HEK293 (cell line): ENCODE results near the gene DDX51.

Experiments used
- CTCF ChIA-PET: fragments of 350-600 bp; formaldehyde crosslinking; extraction: SDS; loops from one replicate; lab custom pipeline; 2021; ENCODE audit warnings: antibody characterized with exemption; lab: Yijun Ruan, JAX
- POLR2A ChIA-PET: fragments of 300-600 bp; formaldehyde crosslinking; extraction: SDS; loops from one replicate; lab custom pipeline; 2020; ENCODE audit warnings: antibody characterized with exemption, inconsistent platforms; lab: Yijun Ruan, JAX
- H3K27ac ChIP-seq: fragments of 200-500 bp; sonication (Bioruptor generic); 2 replicates; pipeline ENCODE4 v1.5.1; 2014; ENCODE audit warnings: low read depth, low read length, control low read depth, inconsistent platforms; ENCODE audit errors: extremely low read depth
- H3K36me3 ChIP-seq, 2 experiments: fragments of 200-500 bp in 1 of 2; sonication (Bioruptor generic) in 1 of 2; 1 replicate in 1 of 2; 2 replicates in 1 of 2; pipeline ENCODE4 v1.5.1; 2014 to 2017; ENCODE audit warnings: inconsistent platforms in 2 of 2, low read length in 2 of 2; ENCODE audit not compliant: control insufficient read depth in 2 of 2, insufficient read depth in 1 of 2
- H3K4me1 ChIP-seq: fragments of 200-500 bp; sonication (Bioruptor generic); 2 replicates; pipeline ENCODE4 v1.5.1; 2014; ENCODE audit warnings: mild to moderate bottlenecking, low read length, inconsistent platforms; ENCODE audit not compliant: control insufficient read depth, insufficient read depth
- H3K4me3 ChIP-seq: 2 replicates; pipeline ENCODE4 v1.5.1; 2011; ENCODE audit warnings: low read depth, mild to moderate bottlenecking, control low read depth, low read length, moderate library complexity
- H3K9me3 ChIP-seq: fragments of 200-500 bp; sonication (Bioruptor generic); 2 replicates; pipeline ENCODE4 v1.5.1; 2014; ENCODE audit warnings: low read depth, low read length, inconsistent platforms; ENCODE audit not compliant: control insufficient read depth, insufficient read depth
- EGR2 ChIP-seq: fragments of 450-650 bp; formaldehyde crosslinking; IDR thresholded peaks from 2 replicates; pipeline ENCODE4 v1.5.1; 2016; ENCODE audit warnings: low read depth, missing biosample characterization, missing genetic modification characterization
- SETDB1 ChIP-seq: IDR thresholded peaks from one replicate; pipeline ENCODE4 v1.6.1; 2017; ENCODE audit warnings: mild to moderate bottlenecking, low read length, moderate library complexity, mixed read lengths; ENCODE audit not compliant: insufficient read length
- SP2 ChIP-seq: fragments of 450-650 bp; formaldehyde crosslinking; IDR thresholded peaks from 2 replicates; pipeline ENCODE4 v1.5.1; 2016; ENCODE audit warnings: missing biosample characterization, missing genetic modification characterization
- TRIM28 ChIP-seq: IDR thresholded peaks from 2 replicates; pipeline ENCODE4 v1.6.1; 2011; ENCODE audit warnings: low read length, control low read depth, borderline replicate concordance
- ZBTB1 ChIP-seq: fragments of 450-650 bp; formaldehyde crosslinking; IDR thresholded peaks from 2 replicates; pipeline ENCODE4 v1.5.1; 2016; ENCODE audit warnings: missing biosample characterization, missing genetic modification characterization
- ZBTB17 ChIP-seq: fragments of 450-650 bp; formaldehyde crosslinking; IDR thresholded peaks from 2 replicates; pipeline ENCODE4 v1.5.1; 2016; ENCODE audit warnings: missing biosample characterization, missing genetic modification characterization
- ZBTB21 ChIP-seq: fragments of 450-650 bp; formaldehyde crosslinking; IDR thresholded peaks from 2 replicates; pipeline ENCODE4 v1.5.1; 2017; ENCODE audit warnings: missing biosample characterization, missing genetic modification characterization
- ZBTB48 ChIP-seq: fragments of 450-650 bp; formaldehyde crosslinking; IDR thresholded peaks from 2 replicates; pipeline ENCODE4 v1.5.1; 2016; ENCODE audit warnings: missing biosample characterization, missing genetic modification characterization
- ZIC2 ChIP-seq: fragments of 450-650 bp; formaldehyde crosslinking; IDR thresholded peaks from 2 replicates; pipeline ENCODE4 v1.5.1; 2016; ENCODE audit warnings: missing biosample characterization, missing genetic modification characterization
- ZNF121 ChIP-seq: fragments of 450-650 bp; formaldehyde crosslinking; IDR thresholded peaks from 2 replicates; pipeline ENCODE4 v1.5.1; 2016; ENCODE audit warnings: missing biosample characterization, missing genetic modification characterization
- ZNF223 ChIP-seq: fragments of 450-650 bp; formaldehyde crosslinking; IDR thresholded peaks from 2 replicates; pipeline ENCODE4 v1.5.1; 2016; ENCODE audit warnings: missing biosample characterization, missing genetic modification characterization
- ZNF274 ChIP-seq, 2 experiments: fragments of 200-500 bp in 1 of 2; fragments of 450-650 bp in 1 of 2; sonication (Bioruptor generic) in 1 of 2; formaldehyde crosslinking in 1 of 2; IDR thresholded peaks; 2 replicates each; pipeline versions ENCODE4 v1.5.1 to v1.6.1; 2014 to 2016; ENCODE audit warnings: borderline replicate concordance in 1 of 2, inconsistent platforms in 1 of 2, low read length in 1 of 2, missing biosample characterization in 1 of 2, missing genetic modification characterization in 1 of 2
- ZNF37A ChIP-seq: fragments of 450-650 bp; IDR thresholded peaks from 2 replicates; pipeline ENCODE4 v1.5.1; 2018; ENCODE audit warnings: missing biosample characterization, missing genetic modification characterization
- ZNF501 ChIP-seq: fragments of 450-650 bp; formaldehyde crosslinking; IDR thresholded peaks from 2 replicates; pipeline ENCODE4 v1.5.1; 2016; ENCODE audit warnings: missing biosample characterization, missing genetic modification characterization
- ZNF518A ChIP-seq: fragments of 450-650 bp; formaldehyde crosslinking; conservative IDR thresholded peaks from 2 replicates; pipeline ENCODE4 v1.5.1; 2016; ENCODE audit warnings: low read depth, missing biosample characterization, missing genetic modification characterization
- ZNF548 ChIP-seq: fragments of 450-650 bp; formaldehyde crosslinking; IDR thresholded peaks from 2 replicates; pipeline ENCODE4 v1.5.1; 2016; ENCODE audit warnings: missing biosample characterization, missing genetic modification characterization
- ZNF558 ChIP-seq: fragments of 450-650 bp; formaldehyde crosslinking; IDR thresholded peaks from 2 replicates; pipeline ENCODE4 v1.5.1; 2016; ENCODE audit warnings: missing biosample characterization, missing genetic modification characterization
- ZNF596 ChIP-seq: fragments of 450-650 bp; IDR thresholded peaks from 2 replicates; pipeline ENCODE4 v1.5.0; 2018; ENCODE audit warnings: missing biosample characterization, mild to moderate bottlenecking, missing genetic modification characterization, moderate library complexity
- ZNF600 ChIP-seq: fragments of 450-650 bp; formaldehyde crosslinking; IDR thresholded peaks from 2 replicates; pipeline ENCODE4 v1.5.1; 2016; ENCODE audit warnings: missing biosample characterization, missing genetic modification characterization
- ZNF610 ChIP-seq: fragments of 450-650 bp; formaldehyde crosslinking; IDR thresholded peaks from 2 replicates; pipeline ENCODE4 v1.5.1; 2016; ENCODE audit warnings: missing biosample characterization, missing genetic modification characterization, borderline replicate concordance
- ZNF658 ChIP-seq: fragments of 450-650 bp; formaldehyde crosslinking; IDR thresholded peaks from 2 replicates; pipeline ENCODE4; 2016; ENCODE audit warnings: missing biosample characterization, missing genetic modification characterization
- ZNF768 ChIP-seq: fragments of 450-650 bp; formaldehyde crosslinking; IDR thresholded peaks from 2 replicates; pipeline ENCODE4 v1.5.1; 2018; ENCODE audit warnings: missing biosample characterization, mild to moderate bottlenecking, missing genetic modification characterization
- ZSCAN30 ChIP-seq: fragments of 450-650 bp; IDR thresholded peaks from 2 replicates; pipeline ENCODE4 v1.5.1; 2018; ENCODE audit warnings: missing biosample characterization, mild to moderate bottlenecking, missing genetic modification characterization, moderate library complexity
- ZSCAN4 ChIP-seq: fragments of 450-650 bp; formaldehyde crosslinking; IDR thresholded peaks from 2 replicates; pipeline ENCODE4 v1.5.1; 2017; ENCODE audit warnings: missing biosample characterization, missing genetic modification characterization
- TF ChIP-seq, protein P1 (sequence below): fragments of 450-650 bp; formaldehyde crosslinking; IDR thresholded peaks from 2 replicates; pipeline ENCODE4 v1.5.1; 2016; ENCODE audit warnings: missing biosample characterization, missing genetic modification characterization

The DDX51 gene

DNA sequence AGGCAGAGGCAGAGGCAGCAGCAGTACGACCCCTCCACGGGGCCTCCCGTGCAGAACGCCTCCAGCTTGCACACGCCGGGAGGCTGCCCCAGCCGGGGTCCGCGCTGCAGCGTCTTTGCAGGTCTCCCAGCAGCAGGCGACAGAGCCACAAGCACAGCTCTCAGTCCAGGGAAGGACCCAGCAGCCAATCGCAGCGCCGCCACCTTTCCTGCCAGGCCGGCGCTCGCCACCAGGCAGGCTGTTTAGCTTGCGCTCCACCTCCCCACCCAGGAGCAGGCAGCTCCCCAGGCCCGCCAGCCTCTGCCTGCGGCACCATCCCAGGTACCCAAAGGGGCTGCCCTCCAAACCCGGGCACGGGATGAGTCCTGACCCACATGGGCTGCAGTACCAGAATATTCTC lies 25.2 kb downstream of the DDX51 start:
- TF ChIP-seq ZNF600, result no peak
- TF ChIP-seq ZNF768 (tag by site-specific recombination), result no peak
- TF ChIP-seq ZNF558 (tag by site-specific recombination), result no peak
- no peak for TF ChIP-seq ZNF658
- TF ChIP-seq ZNF274 (IDR thresholded peaks at IDR 0.05; ENCODE audit: low read length), result no peak
- no peak for TF ChIP-seq ZNF274 (tag by site-specific recombination; IDR thresholded peaks at IDR 0.05; ENCODE audit: borderline replicate concordance)
- TF ChIP-seq ZBTB48 (tag by site-specific recombination), result no peak
- no peak for TF ChIP-seq SETDB1
- no peak for TF ChIP-seq ZNF121 (tag by site-specific recombination)
- Histone ChIP-seq H3K27ac (no peak overlapping the region), H3K9me3 (no peaks in the 10 kb centered on the region), H3K4me1 (no peaks in the 10 kb centered on the region), H3K4me3 (no peak overlapping the region), H3K36me3 (peaks cover 18 to 89% of the 10 kb centered on the region in 2 experiments; a peak in 2 of 3 replicates)
- ChIA-PET POLR2A (no interaction called here), CTCF (interaction anchor here (0.5 kb wide), 1 partner anchor 100 kb away, joined by 3 read pairs; no protein-coding TSS in a partner anchor)

GRCh38 chr12:132117558-132117875 lies 26.6 kb downstream of the DDX51 start:
- POLR2A ChIA-PET, result no interaction called here
- H3K4me3 ChIP-seq, result no peak overlapping the region
- CTCF ChIA-PET, result no interaction called here
- no peak overlapping the region for H3K27ac ChIP-seq
- TF ChIP-seq ZNF610 (tag by site-specific recombination), result no peak
- TF ChIP-seq ZNF558 (tag by site-specific recombination), result no peak
- peak; percentile 60 for TF ChIP-seq SP2 (tag by site-specific recombination)
- TF ChIP-seq SETDB1, result no peak
- no peak for TF ChIP-seq ZNF548
- TF ChIP-seq, all 188 proteins: peak for 1
- Histone ChIP-seq H3K4me1 (no peaks in the 10 kb centered on the region), H3K9me3 (no peaks in the 10 kb centered on the region), H3K36me3 (peaks cover 13 to 88% of the 10 kb centered on the region in 2 experiments; a peak in 2 of 3 replicates)

- POLR2A ChIA-PET, result no interaction called here
- peaks cover 12 to 85% of the 10 kb centered on the region in 2 experiments; a peak in 2 of 3 replicates for H3K36me3 ChIP-seq
- TF ChIP-seq ZSCAN4 (tag by site-specific recombination), result no peak
- TF ChIP-seq ZNF223 (tag by site-specific recombination), result no peak
- TF ChIP-seq, protein P1, sequence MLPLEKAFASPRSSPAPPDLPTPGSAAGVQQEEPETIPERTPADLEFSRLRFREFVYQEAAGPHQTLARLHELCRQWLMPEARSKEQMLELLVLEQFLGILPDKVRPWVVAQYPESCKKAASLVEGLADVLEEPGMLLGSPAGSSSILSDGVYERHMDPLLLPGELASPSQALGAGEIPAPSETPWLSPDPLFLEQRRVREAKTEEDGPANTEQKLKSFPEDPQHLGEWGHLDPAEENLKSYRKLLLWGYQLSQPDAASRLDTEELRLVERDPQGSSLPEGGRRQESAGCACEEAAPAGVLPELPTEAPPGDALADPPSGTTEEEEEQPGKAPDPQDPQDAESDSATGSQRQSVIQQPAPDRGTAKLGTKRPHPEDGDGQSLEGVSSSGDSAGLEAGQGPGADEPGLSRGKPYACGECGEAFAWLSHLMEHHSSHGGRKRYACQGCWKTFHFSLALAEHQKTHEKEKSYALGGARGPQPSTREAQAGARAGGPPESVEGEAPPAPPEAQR, result no peak
- no peak for TF ChIP-seq EGR2 (tag by site-specific recombination)
- no peak for TF ChIP-seq ZBTB21 (tag by site-specific recombination)
- TF ChIP-seq ZIC2 (tag by site-specific recombination), result no peak
- no peak for TF ChIP-seq ZBTB17 (tag by site-specific recombination)
- no peak for TF ChIP-seq ZSCAN30
- TF ChIP-seq ZNF37A (tag by site-specific recombination), result no peak
- TF ChIP-seq ZNF518A (tag by site-specific recombination), result no peak
- TF ChIP-seq ZNF596 (tag by site-specific recombination), result no peak
- no peak for TF ChIP-seq ZBTB1 (tag by site-specific recombination)
- no peak for TF ChIP-seq ZNF501 (tag by site-specific recombination)
- TF ChIP-seq TRIM28, result no peak
These were observed 27.2 kb downstream of the DDX51 start for GRCh38 chr12:132116709-132117557.

More at GRCh38 chr12:132116709-132117557, 27.2 kb downstream of the DDX51 start:
- Histone ChIP-seq H3K9me3 (no peaks in the 10 kb centered on the region), H3K27ac (no peak overlapping the region), H3K4me1 (no peaks in the 10 kb centered on the region), H3K4me3 (no peak overlapping the region)
- CTCF ChIA-PET, result no interaction called here
